Natural killer cell (primary cell): ENCODE results near the gene GOT1. TPM values are rescaled to one million over a fixed set of nuclear protein-coding genes. Genes with fewer than 3 reads are reported as not detected.

Source experiments
- ATAC-seq, 3 donors: fragments of 150-1000 bp in 2 of 3; fragments of 200-7000 bp in 1 of 3; cut with Tn5 transposase; 1 replicate in 1 of 3; 2 replicates in 2 of 3; pipeline ENCODE4 v1.10.0; 2021; ENCODE audit warnings: mild to moderate bottlenecking in 2 of 3, moderate library complexity in 2 of 3
- DNase-seq, 2 donors: peaks; one replicate each; pipeline versions ENCODE4 v3.0.0 to v3.0.0-alpha.2; 2013 to 2021; ENCODE audit warnings: mixed read lengths in 1 of 2
- H3K27ac ChIP-seq: one replicate; pipeline ENCODE4 v1.5.1; 2013; ENCODE audit warnings: mild to moderate bottlenecking, low read length
- H3K27me3 ChIP-seq: one replicate; pipeline ENCODE4 v1.6.1; 2013; ENCODE audit warnings: low read length; ENCODE audit not compliant: control insufficient read depth, insufficient read depth
- H3K36me3 ChIP-seq: one replicate; pipeline ENCODE4 v1.6.1; 2013; ENCODE audit warnings: low read length; ENCODE audit not compliant: control insufficient read depth, insufficient read depth
- H3K4me1 ChIP-seq: one replicate; pipeline ENCODE4 v1.6.1; 2013; ENCODE audit warnings: low read length; ENCODE audit not compliant: control insufficient read depth, insufficient read depth
- H3K4me3 ChIP-seq: one replicate; pipeline ENCODE4 v1.5.1; 2013; ENCODE audit warnings: low read length
- H3K9me3 ChIP-seq: one replicate; pipeline ENCODE4 v1.6.1; 2013; ENCODE audit warnings: low read length; ENCODE audit not compliant: control insufficient read depth, insufficient read depth
- H3K27ac Mint-ChIP-seq, 2 donors: one replicate each; pipeline ENCODE4 v1.8.0; 2022; ENCODE audit warnings: mild to moderate bottlenecking in 2 of 2, mixed read lengths in 2 of 2, moderate library complexity in 1 of 2
- H3K27me3 Mint-ChIP-seq, 2 donors: one replicate each; pipeline ENCODE4 v1.8.0; 2022; ENCODE audit warnings: low read depth in 2 of 2, mixed read lengths in 2 of 2
- H3K36me3 Mint-ChIP-seq: one replicate; pipeline ENCODE4 v1.8.0; 2022; ENCODE audit warnings: mixed read lengths
- H3K4me1 Mint-ChIP-seq, 2 donors: one replicate each; pipeline ENCODE4 v1.8.0; 2022; ENCODE audit warnings: mixed read lengths in 2 of 2
- H3K4me3 Mint-ChIP-seq: one replicate; pipeline ENCODE4 v1.8.0; 2022; ENCODE audit warnings: mild to moderate bottlenecking, moderate library complexity, mixed read lengths
- H3K9me3 Mint-ChIP-seq, 2 donors: one replicate each; pipeline ENCODE4 v1.8.0; 2022; ENCODE audit warnings: mixed read lengths in 2 of 2
- CTCF ChIP-seq: fragments of 200-600 bp; IDR thresholded peaks from one replicate; pipeline ENCODE4 v1.8.0; 2022; ENCODE audit warnings: antibody characterized with exemption
- WGBS: methylation state at CpG from one replicate; pipeline ENCODE4 v1.1.7; 2013; ENCODE audit warnings: missing lambda C conversion rate; ENCODE audit not compliant: insufficient coverage; 5-methylcytosine and 5-hydroxymethylcytosine counted together
- intact Hi-C: fragments of 100-400 bp; cut with micrococcal nuclease; formaldehyde crosslinking; loops from one replicate; pipeline ENCODE4 v1.14.2; 2022
- total RNA-seq, 4 donors: library from RNA; stranded (reverse); fragments of 120-200 nt in 1 of 4; gene quantifications; one replicate each; pipeline versions ENCODE4 v1.2.3 to v1.2.4, GENCODE V29; 2013 to 2022

The GOT1 gene
- total RNA-seq, 3 donors from 2014 or later (not counting 1 experiment from before 2014, with no cell fraction given): 8.5 to 15.1 (median 8.5) TPM

- WGBS: 70% methylated on average over 7 of the region's 9 CpGs
- Mint-ChIP-seq H3K4me1 (no peaks in the 10 kb centered on the region), H3K9me3 (no peaks in the 10 kb centered on the region), H3K36me3 (no peaks in the 10 kb centered on the region), H3K27me3 (peaks cover 12 to 45% of the 10 kb centered on the region in 2 donors), H3K4me3 (no peak overlapping the region), H3K27ac (no peak overlapping the region)
- H3K27me3 ChIP-seq: no peaks in the 10 kb centered on the region
- no peak overlapping the region for H3K27ac ChIP-seq
- TF ChIP-seq CTCF: no peak
- no peaks in the 10 kb centered on the region for H3K9me3 ChIP-seq
- ATAC-seq (no peak), DNase-seq (no peak)
- H3K36me3 ChIP-seq: no peaks in the 10 kb centered on the region
- H3K4me1 ChIP-seq: no peaks in the 10 kb centered on the region
- H3K4me3 ChIP-seq: no peak overlapping the region
- intact Hi-C loops: no loop called here
Observed at GRCh38 chr10:99372546-99373271, 57.7 kb downstream of the GOT1 start.

GRCh38 chr10:99370993-99371392 lies 59.4 kb downstream of the GOT1 start:
- peaks cover 12 to 47% of the 10 kb centered on the region in 2 donors for H3K27me3 Mint-ChIP-seq
- intact Hi-C loops: no loop called here
- H3K4me3 ChIP-seq: no peak overlapping the region
- ATAC-seq (no peak), DNase-seq (no peak)
- no peak overlapping the region for H3K27ac Mint-ChIP-seq
- no peaks in the 10 kb centered on the region for H3K27me3 ChIP-seq
- no peaks in the 10 kb centered on the region for H3K36me3 ChIP-seq
- no peaks in the 10 kb centered on the region for H3K9me3 ChIP-seq
- H3K4me3 Mint-ChIP-seq: no peak overlapping the region
- H3K27ac ChIP-seq: no peak overlapping the region
- H3K4me1 ChIP-seq: no peaks in the 10 kb centered on the region
- no peaks in the 10 kb centered on the region for H3K36me3 Mint-ChIP-seq
- TF ChIP-seq CTCF: no peak
- no peaks in the 10 kb centered on the region for H3K4me1 Mint-ChIP-seq
- 65% methylated on average over 2 of the region's 2 CpGs for WGBS
- no peaks in the 10 kb centered on the region for H3K9me3 Mint-ChIP-seq

GRCh38 chr10:99369551-99369950 lies 60.9 kb downstream of the GOT1 start:
- Mint-ChIP-seq H3K36me3 (no peaks in the 10 kb centered on the region), H3K27me3 (peaks cover 9 to 55% of the 10 kb centered on the region in 2 donors), H3K4me3 (no peak overlapping the region), H3K4me1 (no peaks in the 10 kb centered on the region), H3K27ac (no peak overlapping the region), H3K9me3 (no peaks in the 10 kb centered on the region)
- Histone ChIP-seq H3K27me3 (no peaks in the 10 kb centered on the region), H3K27ac (no peak overlapping the region), H3K4me3 (no peak overlapping the region), H3K9me3 (no peaks in the 10 kb centered on the region), H3K36me3 (no peaks in the 10 kb centered on the region), H3K4me1 (no peaks in the 10 kb centered on the region)
- no peak for DNase-seq
- TF ChIP-seq CTCF: no peak
- intact Hi-C loops: no loop called here
- no peak for ATAC-seq
- WGBS: 81% methylated on average over 3 of the region's 3 CpGs

- no peaks in the 10 kb centered on the region for H3K27me3 ChIP-seq
- no peaks in the 10 kb centered on the region for H3K9me3 ChIP-seq
- no peaks in the 10 kb centered on the region for H3K4me1 ChIP-seq
- Mint-ChIP-seq H3K9me3 (no peaks in the 10 kb centered on the region), H3K4me1 (no peaks in the 10 kb centered on the region), H3K4me3 (no peak overlapping the region), H3K27ac (no peak overlapping the region), H3K36me3 (no peaks in the 10 kb centered on the region), H3K27me3 (peaks cover 9 to 55% of the 10 kb centered on the region in 2 donors)
- no peak for TF ChIP-seq CTCF
- H3K27ac ChIP-seq: no peak overlapping the region
- H3K4me3 ChIP-seq: no peak overlapping the region
- DNase-seq (no peak), ATAC-seq (no peak)
- no peaks in the 10 kb centered on the region for H3K36me3 ChIP-seq
- WGBS: 88% methylated on average over 5 of the region's 5 CpGs
- intact Hi-C loops: no loop called here
Observed at GRCh38 chr10:99369126-99369525, 61.3 kb downstream of the GOT1 start.
